ENCODE results near the gene ATP6V1G1. TPM values are rescaled to one million over a fixed set of nuclear protein-coding genes. Genes with fewer than 3 reads are reported as not detected.

ATP6V1G1 gene
- polyA plus RNA-seq, 4 donors = 89.7 to 148 (median 97.6) TPM

- DNase-seq (no peak), FAIRE-seq (no peak)
- no peaks in the 10 kb centered on the region for H3K9me3 ChIP-seq (ENCODE audit: control insufficient read depth in 2 of 2, insufficient read depth in 1 of 2, low read depth in 1 of 2, low read length in 1 of 2)
- WGBS, 3 donors = 81 to 91% (median 88%) methylated on average over 2 of the region's 2 CpGs
- no peak overlapping the region for H3K4me3 ChIP-seq (ENCODE audit: low read depth in 1 of 3, low read length in 3 of 3)
- H3K27me3 ChIP-seq (ENCODE audit: control insufficient read depth in 3 of 3, insufficient read depth in 3 of 3, low read length in 3 of 3) = no peaks in the 10 kb centered on the region
- no peak overlapping the region for H3K27ac ChIP-seq (ENCODE audit: low read depth in 1 of 3, low read length in 2 of 3)
- H3K36me3 ChIP-seq (ENCODE audit: control insufficient read depth in 3 of 3, insufficient read depth in 2 of 3, low read depth in 1 of 3, low read length in 3 of 3) = no peaks in the 10 kb centered on the region
- H3K4me1 ChIP-seq (ENCODE audit: control insufficient read depth in 3 of 3, insufficient read depth in 2 of 3, low read depth in 1 of 3, low read length in 2 of 3) = peaks cover 3 to 10% (median 4%) of the 10 kb centered on the region in 3 donors
Observed at GRCh38 chr9:114608525-114608796, 20.9 kb downstream of the ATP6V1G1 start.

DNA sequence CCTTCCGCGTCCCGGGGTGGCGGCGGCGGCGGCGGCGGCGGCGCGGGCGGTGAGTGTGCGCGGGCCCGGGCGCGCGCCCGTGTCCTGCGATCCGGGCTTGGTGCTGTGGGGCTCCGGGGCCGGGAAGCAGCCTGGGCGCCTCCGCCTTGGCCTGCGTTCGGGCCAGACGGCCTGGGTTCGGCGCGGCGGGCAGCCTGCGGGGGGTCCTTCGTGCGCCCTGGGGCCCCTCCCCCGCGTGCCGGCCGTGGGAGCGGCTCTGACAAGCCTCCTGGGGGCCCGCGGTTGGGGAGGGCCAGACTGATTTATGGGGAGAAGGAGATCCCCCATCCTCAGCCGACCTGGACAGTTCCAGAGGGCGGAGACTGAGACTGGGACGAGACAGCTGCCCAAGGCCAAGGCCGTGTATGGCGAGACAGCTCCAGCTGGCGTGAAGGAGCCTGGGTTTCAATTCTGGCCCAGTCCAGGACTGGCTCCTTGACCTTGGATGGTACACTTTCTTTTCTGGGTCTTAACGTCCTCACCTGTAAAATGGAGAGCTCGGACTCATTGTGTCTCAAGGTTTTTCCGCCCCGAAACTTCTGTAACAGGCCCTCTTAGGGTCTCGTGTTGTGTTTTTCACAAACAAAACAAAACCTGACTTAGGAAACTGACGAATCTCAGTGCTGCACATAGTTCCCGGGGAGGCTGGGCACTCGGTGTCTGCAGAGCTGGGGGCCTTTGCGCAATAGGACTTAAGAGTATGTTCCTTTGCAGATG, 24.1 kb downstream of the ATP6V1G1 start:
- WGBS, 3 donors = 3 to 6% (median 3%) methylated on average over 33 to 58 of the region's 58 CpGs
- DNase-seq (peak; percentile 54 to 85), FAIRE-seq (no peak)
- Histone ChIP-seq H3K27me3 (ENCODE audit: control insufficient read depth in 3 of 3, insufficient read depth in 3 of 3, low read length in 3 of 3) (no peaks in the 10 kb centered on the region), H3K36me3 (ENCODE audit: control insufficient read depth in 3 of 3, insufficient read depth in 2 of 3, low read depth in 1 of 3, low read length in 3 of 3) (no peaks in the 10 kb centered on the region), H3K4me3 (ENCODE audit: low read depth in 1 of 3, low read length in 3 of 3) (peak overlapping the region; percentile 66 to 88 (median 76)), H3K9me3 (ENCODE audit: control insufficient read depth in 2 of 2, insufficient read depth in 1 of 2, low read depth in 1 of 2, low read length in 1 of 2) (no peaks in the 10 kb centered on the region), H3K27ac (ENCODE audit: low read depth in 1 of 3, low read length in 2 of 3) (peak overlapping the region; percentile 28 to 90 (median 73)), H3K4me1 (ENCODE audit: control insufficient read depth in 3 of 3, insufficient read depth in 2 of 3, low read depth in 1 of 3, low read length in 2 of 3) (peaks cover 3 to 10% (median 4%) of the 10 kb centered on the region in 3 donors)

DNA sequence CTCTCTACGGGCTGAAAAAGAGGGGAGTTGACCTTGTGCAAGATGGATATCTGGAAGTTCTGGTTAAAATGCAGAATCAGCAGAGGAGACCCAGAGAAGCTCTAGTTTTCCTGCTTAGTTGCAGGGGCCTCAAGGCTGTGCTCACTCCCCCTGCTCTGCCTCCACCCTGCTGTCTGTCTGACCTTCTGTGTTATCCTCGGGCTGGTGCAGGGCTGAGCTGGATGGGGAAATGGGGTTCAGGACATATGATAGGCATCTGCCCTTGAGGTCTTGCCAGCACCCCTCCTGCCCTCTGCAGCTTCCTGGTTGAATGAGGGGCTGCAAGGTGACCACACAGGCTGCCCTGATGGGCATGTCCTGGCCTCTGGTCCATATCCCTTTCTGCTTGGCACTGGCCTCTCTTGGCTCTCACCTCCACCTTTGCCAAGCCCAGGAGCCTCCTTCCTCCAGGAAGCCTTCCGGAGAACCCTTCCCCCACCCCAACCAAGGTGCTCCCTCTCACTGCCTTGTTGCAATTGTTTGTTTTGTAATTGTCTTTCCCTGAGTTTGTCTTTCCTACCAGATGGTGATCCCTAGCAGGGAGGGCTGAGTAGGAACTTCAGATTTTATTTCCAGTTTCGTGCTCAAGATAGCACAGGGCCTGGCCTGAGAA, 24.8 kb downstream of the ATP6V1G1 start:
- no peaks in the 10 kb centered on the region for H3K27me3 ChIP-seq (ENCODE audit: control insufficient read depth in 3 of 3, insufficient read depth in 3 of 3, low read length in 3 of 3)
- peaks cover 0 to 5% (median 0%) of the 10 kb centered on the region in 3 donors for H3K36me3 ChIP-seq (ENCODE audit: control insufficient read depth in 3 of 3, insufficient read depth in 2 of 3, low read depth in 1 of 3, low read length in 3 of 3)
- peaks cover 3 to 10% (median 4%) of the 10 kb centered on the region in 3 donors for H3K4me1 ChIP-seq (ENCODE audit: control insufficient read depth in 3 of 3, insufficient read depth in 2 of 3, low read depth in 1 of 3, low read length in 2 of 3)
- DNase-seq (no peak), FAIRE-seq (no peak)
- 35 to 43% (median 39%) methylated on average over 4 of the region's 4 CpGs for WGBS, 3 donors
- no peaks in the 10 kb centered on the region for H3K9me3 ChIP-seq (ENCODE audit: control insufficient read depth in 2 of 2, insufficient read depth in 1 of 2, low read depth in 1 of 2, low read length in 1 of 2)
- H3K27ac ChIP-seq (ENCODE audit: low read depth in 1 of 3, low read length in 2 of 3) = peak overlapping the region in 2 of 3 donors; percentile 73 to 90
- H3K4me3 ChIP-seq (ENCODE audit: low read depth in 1 of 3, low read length in 3 of 3) = peak overlapping the region in 2 of 3 donors; percentile 66 to 88

GRCh38 chr9:114613087-114613486, 25.5 kb downstream of the ATP6V1G1 start:
- DNase-seq = no peak
- peaks cover 0 to 7% (median 0%) of the 10 kb centered on the region in 3 donors for H3K36me3 ChIP-seq (ENCODE audit: control insufficient read depth in 3 of 3, insufficient read depth in 2 of 3, low read depth in 1 of 3, low read length in 3 of 3)
- H3K27ac ChIP-seq (ENCODE audit: low read depth in 1 of 3, low read length in 2 of 3) = peak overlapping the region in 1 of 3 donors; percentile 8
- H3K4me3 ChIP-seq (ENCODE audit: low read depth in 1 of 3, low read length in 3 of 3) = no peak overlapping the region
- no peaks in the 10 kb centered on the region for H3K27me3 ChIP-seq (ENCODE audit: control insufficient read depth in 3 of 3, insufficient read depth in 3 of 3, low read length in 3 of 3)
- FAIRE-seq = no peak
- 87 to 88% (median 88%) methylated on average over 7 of the region's 7 CpGs for WGBS, 3 donors
- H3K4me1 ChIP-seq (ENCODE audit: control insufficient read depth in 3 of 3, insufficient read depth in 2 of 3, low read depth in 1 of 3, low read length in 2 of 3) = peaks cover 3 to 10% (median 4%) of the 10 kb centered on the region in 3 donors
- H3K9me3 ChIP-seq (ENCODE audit: control insufficient read depth in 2 of 2, insufficient read depth in 1 of 2, low read depth in 1 of 2, low read length in 1 of 2) = no peaks in the 10 kb centered on the region

- peaks cover 3 to 10% (median 4%) of the 10 kb centered on the region in 3 donors for H3K4me1 ChIP-seq (ENCODE audit: control insufficient read depth in 3 of 3, insufficient read depth in 2 of 3, low read depth in 1 of 3, low read length in 2 of 3)
- H3K9me3 ChIP-seq (ENCODE audit: control insufficient read depth in 2 of 2, insufficient read depth in 1 of 2, low read depth in 1 of 2, low read length in 1 of 2) = no peaks in the 10 kb centered on the region
- DNase-seq (no peak), FAIRE-seq (no peak)
- no peak overlapping the region for H3K4me3 ChIP-seq (ENCODE audit: low read depth in 1 of 3, low read length in 3 of 3)
- H3K27ac ChIP-seq (ENCODE audit: low read depth in 1 of 3, low read length in 2 of 3) = peak overlapping the region in 1 of 3 donors; percentile 14
- WGBS, 3 donors = 64 to 67% (median 65%) methylated on average over 3 of the region's 3 CpGs
- H3K36me3 ChIP-seq (ENCODE audit: control insufficient read depth in 3 of 3, insufficient read depth in 2 of 3, low read depth in 1 of 3, low read length in 3 of 3) = peaks cover 0 to 7% (median 0%) of the 10 kb centered on the region in 3 donors
- H3K27me3 ChIP-seq (ENCODE audit: control insufficient read depth in 3 of 3, insufficient read depth in 3 of 3, low read length in 3 of 3) = no peaks in the 10 kb centered on the region
Observed at GRCh38 chr9:114613919-114614318, 26.4 kb downstream of the ATP6V1G1 start.

- Histone ChIP-seq H3K27ac (ENCODE audit: low read depth in 1 of 3, low read length in 2 of 3) (peak overlapping the region in 1 of 3 donors; percentile 22), H3K36me3 (ENCODE audit: control insufficient read depth in 3 of 3, insufficient read depth in 2 of 3, low read depth in 1 of 3, low read length in 3 of 3) (peaks cover 0 to 7% (median 0%) of the 10 kb centered on the region in 3 donors), H3K9me3 (ENCODE audit: control insufficient read depth in 2 of 2, insufficient read depth in 1 of 2, low read depth in 1 of 2, low read length in 1 of 2) (no peaks in the 10 kb centered on the region), H3K27me3 (ENCODE audit: control insufficient read depth in 3 of 3, insufficient read depth in 3 of 3, low read length in 3 of 3) (no peaks in the 10 kb centered on the region), H3K4me1 (ENCODE audit: control insufficient read depth in 3 of 3, insufficient read depth in 2 of 3, low read depth in 1 of 3, low read length in 2 of 3) (peaks cover 3 to 10% (median 4%) of the 10 kb centered on the region in 3 donors), H3K4me3 (ENCODE audit: low read depth in 1 of 3, low read length in 3 of 3) (no peak overlapping the region)
- 80 to 93% (median 90%) methylated on average over 3 of the region's 3 CpGs for WGBS, 3 donors
- FAIRE-seq (no peak), DNase-seq (no peak)
Observed at GRCh38 chr9:114614373-114614772, 26.8 kb downstream of the ATP6V1G1 start.

DNA sequence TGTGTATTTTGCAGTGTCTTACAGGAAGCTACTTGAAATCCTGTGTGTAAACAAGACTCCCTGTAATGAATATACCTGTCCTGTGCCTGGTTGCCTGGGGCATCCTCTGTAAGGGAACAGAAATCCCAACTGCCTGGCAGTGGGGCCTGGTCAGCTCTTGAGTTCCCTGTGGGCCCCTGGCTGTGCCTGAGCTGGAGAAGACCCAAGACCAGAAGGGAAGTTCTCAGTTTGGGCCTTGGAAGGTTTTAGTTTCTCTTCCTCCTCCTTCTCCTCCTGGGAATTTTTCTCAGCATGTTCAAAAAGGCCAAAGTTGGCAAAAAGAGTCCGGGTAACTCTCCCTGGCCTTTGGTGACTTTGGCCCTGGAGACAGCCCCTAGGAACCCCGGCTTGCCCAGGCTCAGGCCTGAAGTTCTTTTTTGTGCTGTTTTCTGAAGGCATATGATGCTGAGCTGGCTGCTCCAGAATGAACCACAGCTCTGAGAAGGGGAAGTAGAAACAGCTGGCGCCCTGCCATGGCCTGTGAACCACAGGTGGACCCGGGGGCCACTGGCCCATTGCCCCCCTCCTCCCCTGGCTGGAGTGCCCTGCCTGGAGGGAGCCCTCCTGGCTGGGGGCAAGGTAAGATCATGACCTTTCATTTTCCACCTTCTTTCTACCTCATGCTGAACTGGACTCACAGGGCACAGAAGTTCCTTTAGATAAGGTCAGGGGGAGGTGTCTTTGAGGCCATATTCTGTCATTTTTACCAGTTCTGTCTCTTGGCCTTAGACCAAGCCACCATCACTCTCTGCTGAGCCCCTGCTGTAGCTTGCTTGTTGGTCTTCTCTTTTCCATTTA, 29.3 kb downstream of the ATP6V1G1 start:
- Histone ChIP-seq H3K4me3 (ENCODE audit: low read depth in 1 of 3, low read length in 3 of 3) (no peak overlapping the region), H3K4me1 (ENCODE audit: control insufficient read depth in 3 of 3, insufficient read depth in 2 of 3, low read depth in 1 of 3, low read length in 2 of 3) (peaks cover 3 to 8% (median 4%) of the 10 kb centered on the region in 3 donors), H3K27me3 (ENCODE audit: control insufficient read depth in 3 of 3, insufficient read depth in 3 of 3, low read length in 3 of 3) (no peaks in the 10 kb centered on the region), H3K27ac (ENCODE audit: low read depth in 1 of 3, low read length in 2 of 3) (peak overlapping the region in 1 of 3 donors; percentile 35), H3K36me3 (ENCODE audit: control insufficient read depth in 3 of 3, insufficient read depth in 2 of 3, low read depth in 1 of 3, low read length in 3 of 3) (peaks cover 0 to 7% (median 0%) of the 10 kb centered on the region in 3 donors), H3K9me3 (ENCODE audit: control insufficient read depth in 2 of 2, insufficient read depth in 1 of 2, low read depth in 1 of 2, low read length in 1 of 2) (no peaks in the 10 kb centered on the region)
- DNase-seq (no peak), FAIRE-seq (no peak)
- WGBS, 3 donors = 52 to 60% (median 59%) methylated on average over 4 of the region's 4 CpGs

GRCh38 chr9:114619191-114619761, 31.7 kb downstream of the ATP6V1G1 start:
- Histone ChIP-seq H3K36me3 (ENCODE audit: control insufficient read depth in 3 of 3, insufficient read depth in 2 of 3, low read depth in 1 of 3, low read length in 3 of 3) (peaks cover 0 to 16% (median 0%) of the 10 kb centered on the region in 3 donors), H3K27ac (ENCODE audit: low read depth in 1 of 3, low read length in 2 of 3) (peak overlapping the region in 2 of 3 donors; percentile 22 to 74), H3K4me3 (ENCODE audit: low read depth in 1 of 3, low read length in 3 of 3) (no peak overlapping the region), H3K4me1 (ENCODE audit: control insufficient read depth in 3 of 3, insufficient read depth in 2 of 3, low read depth in 1 of 3, low read length in 2 of 3) (no peaks in the 10 kb centered on the region), H3K9me3 (ENCODE audit: control insufficient read depth in 2 of 2, insufficient read depth in 1 of 2, low read depth in 1 of 2, low read length in 1 of 2) (no peaks in the 10 kb centered on the region), H3K27me3 (ENCODE audit: control insufficient read depth in 3 of 3, insufficient read depth in 3 of 3, low read length in 3 of 3) (no peaks in the 10 kb centered on the region)
- DNase-seq (no peak), FAIRE-seq (no peak)
- WGBS, 3 donors = 71 to 80% (median 79%) methylated on average over 13 of the region's 13 CpGs

Measured in small intestine (tissue), 7 donors.